Erythroblast (primary cell): ENCODE results near the gene PRSS12.

Experiments used
- GATA1 ChIP-seq: IDR thresholded peaks from 2 replicates; pipeline ENCODE4 v1.6.1; 2011; ENCODE audit warnings: low read depth, mild to moderate bottlenecking, control low read depth, low read length, moderate library complexity
- POLR2A ChIP-seq: IDR thresholded peaks from 2 replicates; pipeline ENCODE4 v1.6.1; 2011; ENCODE audit warnings: mild to moderate bottlenecking, low read length

DNA sequence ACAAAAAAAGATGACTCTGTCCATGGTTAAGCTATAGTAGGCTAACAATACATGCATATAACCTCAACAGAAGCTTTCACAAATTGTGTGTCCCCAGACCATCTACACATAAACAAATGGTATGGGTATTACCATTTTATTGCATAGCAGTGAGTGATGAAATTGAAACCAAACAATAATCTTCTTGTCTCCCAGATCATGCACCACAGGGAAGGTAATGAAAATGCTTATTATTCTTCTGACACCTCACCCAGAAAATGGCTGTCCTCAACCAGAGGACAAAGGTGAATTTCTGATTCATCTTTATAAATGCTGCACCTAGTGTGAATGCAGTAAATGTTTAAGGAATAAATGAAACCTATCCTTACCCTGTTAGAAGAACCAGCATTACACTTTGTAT, 8.0 kb downstream of the PRSS12 start:
- TF ChIP-seq POLR2A (no peak), GATA1 (no peak)
